Calu3 (cell line): Measurements from ENCODE around the gene TRRAP. TPM values are rescaled to one million over a fixed set of nuclear protein-coding genes. Genes with fewer than 3 reads are reported as not detected.
A peak's percentile ranks its signal among the peaks of the same experiment; 100 is the strongest.
"Not testable (repeated sequence)": the region's sequence is repeated elsewhere in the genome, so short reads cannot be mapped to it uniquely, and the experiment has no call there.

Experiments used
- BruUV-seq: library from RNA; stranded (reverse); fragments of 400-500 nt; replicated peaks from 2 replicates; lab custom pipeline; 2021; lab: Mats Ljungman, UMichigan
- CTCF ChIA-PET: fragments of 300-600 bp; sonication (Branson Sonifier 250); formaldehyde crosslinking; loops from one replicate; lab custom pipeline; 2022; ENCODE audit warnings: antibody characterized with exemption; lab: Charles Lee
- DNase-seq: peaks from one replicate; pipeline ENCODE4 v3.0.0; 2022
- H3K27ac Mint-ChIP-seq: one replicate; pipeline ENCODE4 v1.8.0; 2022; ENCODE audit warnings: mixed read lengths; ENCODE audit not compliant: unreplicated experiment
- H3K27me3 Mint-ChIP-seq: one replicate; pipeline ENCODE4 v1.8.0; 2022; ENCODE audit warnings: mixed read lengths; ENCODE audit not compliant: unreplicated experiment
- H3K36me3 Mint-ChIP-seq: one replicate; pipeline ENCODE4 v1.8.0; 2022; ENCODE audit warnings: mild to moderate bottlenecking, moderate library complexity, mixed read lengths; ENCODE audit not compliant: insufficient read depth, unreplicated experiment
- H3K4me1 Mint-ChIP-seq: one replicate; pipeline ENCODE4 v1.8.0; 2022; ENCODE audit warnings: mild to moderate bottlenecking, low read depth, mixed read lengths; ENCODE audit not compliant: unreplicated experiment
- H3K4me3 Mint-ChIP-seq: one replicate; pipeline ENCODE4 v1.8.0; 2022; ENCODE audit warnings: mild to moderate bottlenecking, low read depth, moderate library complexity, mixed read lengths; ENCODE audit not compliant: unreplicated experiment
- H3K9me3 Mint-ChIP-seq: one replicate; pipeline ENCODE4 v1.8.0; 2022; ENCODE audit warnings: low read depth, mixed read lengths; ENCODE audit not compliant: unreplicated experiment
- intact Hi-C: fragments of 100-400 bp; cut with micrococcal nuclease; formaldehyde crosslinking; loops from one replicate; pipeline ENCODE4 v1.10.0; 2022; ENCODE audit not compliant: unreplicated experiment
- total RNA-seq: library from RNA; stranded (reverse); gene quantifications from 2 replicates; pipeline ENCODE4 v1.2.3, GENCODE V29; 2022
- TF ChIP-seq, protein P1 (sequence below): fragments of 200-600 bp; IDR thresholded peaks from one replicate; pipeline ENCODE4 v1.8.0; 2022; ENCODE audit warnings: antibody characterized with exemption; ENCODE audit not compliant: unreplicated experiment

TRRAP gene
- total RNA-seq, 1 experiment from 2014 or later = 30.9 TPM

DNA sequence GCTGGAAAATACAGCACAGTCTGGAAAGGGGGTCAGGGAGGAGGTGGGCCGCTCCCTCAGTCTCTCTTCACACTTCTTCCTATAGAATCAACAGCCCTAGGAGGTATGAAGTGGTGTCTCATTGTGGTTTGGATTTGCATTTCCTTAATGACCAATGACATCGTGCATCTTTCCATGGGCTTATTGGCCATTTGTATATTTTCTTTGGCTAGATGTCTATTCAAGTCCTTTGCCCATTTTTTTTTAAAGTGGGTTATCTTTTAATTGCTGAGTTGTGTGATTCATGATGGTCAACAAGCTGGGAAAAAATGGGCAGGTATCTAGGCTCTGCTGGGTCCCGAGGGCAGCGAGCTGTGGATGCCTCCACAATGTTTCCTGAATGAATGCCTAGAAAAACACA, 37.6 kb upstream of the TRRAP start:
- TF ChIP-seq, protein P1, sequence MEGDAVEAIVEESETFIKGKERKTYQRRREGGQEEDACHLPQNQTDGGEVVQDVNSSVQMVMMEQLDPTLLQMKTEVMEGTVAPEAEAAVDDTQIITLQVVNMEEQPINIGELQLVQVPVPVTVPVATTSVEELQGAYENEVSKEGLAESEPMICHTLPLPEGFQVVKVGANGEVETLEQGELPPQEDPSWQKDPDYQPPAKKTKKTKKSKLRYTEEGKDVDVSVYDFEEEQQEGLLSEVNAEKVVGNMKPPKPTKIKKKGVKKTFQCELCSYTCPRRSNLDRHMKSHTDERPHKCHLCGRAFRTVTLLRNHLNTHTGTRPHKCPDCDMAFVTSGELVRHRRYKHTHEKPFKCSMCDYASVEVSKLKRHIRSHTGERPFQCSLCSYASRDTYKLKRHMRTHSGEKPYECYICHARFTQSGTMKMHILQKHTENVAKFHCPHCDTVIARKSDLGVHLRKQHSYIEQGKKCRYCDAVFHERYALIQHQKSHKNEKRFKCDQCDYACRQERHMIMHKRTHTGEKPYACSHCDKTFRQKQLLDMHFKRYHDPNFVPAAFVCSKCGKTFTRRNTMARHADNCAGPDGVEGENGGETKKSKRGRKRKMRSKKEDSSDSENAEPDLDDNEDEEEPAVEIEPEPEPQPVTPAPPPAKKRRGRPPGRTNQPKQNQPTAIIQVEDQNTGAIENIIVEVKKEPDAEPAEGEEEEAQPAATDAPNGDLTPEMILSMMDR = no peak
- H3K36me3 Mint-ChIP-seq = no peaks in the 10 kb centered on the region
- peaks cover 13% of the 10 kb centered on the region for H3K27me3 Mint-ChIP-seq
- no peak for DNase-seq
- BruUV-seq = no TSS peak
- intact Hi-C loops = loop anchor here (1.0 to 5.0 kb wide), 3 partner anchors 83 to 543 kb away; no protein-coding TSS in a partner anchor
- CTCF ChIA-PET = interaction anchor here (0.7 to 1.9 kb wide), 8 partner anchors 9 to 421 kb away, joined by 3 to 7 read pairs (median 3); no protein-coding TSS in a partner anchor
- H3K27ac Mint-ChIP-seq = no peak overlapping the region
- H3K4me3 Mint-ChIP-seq = no peak overlapping the region
- no peaks in the 10 kb centered on the region for H3K4me1 Mint-ChIP-seq
- H3K9me3 Mint-ChIP-seq = no peaks in the 10 kb centered on the region

DNA sequence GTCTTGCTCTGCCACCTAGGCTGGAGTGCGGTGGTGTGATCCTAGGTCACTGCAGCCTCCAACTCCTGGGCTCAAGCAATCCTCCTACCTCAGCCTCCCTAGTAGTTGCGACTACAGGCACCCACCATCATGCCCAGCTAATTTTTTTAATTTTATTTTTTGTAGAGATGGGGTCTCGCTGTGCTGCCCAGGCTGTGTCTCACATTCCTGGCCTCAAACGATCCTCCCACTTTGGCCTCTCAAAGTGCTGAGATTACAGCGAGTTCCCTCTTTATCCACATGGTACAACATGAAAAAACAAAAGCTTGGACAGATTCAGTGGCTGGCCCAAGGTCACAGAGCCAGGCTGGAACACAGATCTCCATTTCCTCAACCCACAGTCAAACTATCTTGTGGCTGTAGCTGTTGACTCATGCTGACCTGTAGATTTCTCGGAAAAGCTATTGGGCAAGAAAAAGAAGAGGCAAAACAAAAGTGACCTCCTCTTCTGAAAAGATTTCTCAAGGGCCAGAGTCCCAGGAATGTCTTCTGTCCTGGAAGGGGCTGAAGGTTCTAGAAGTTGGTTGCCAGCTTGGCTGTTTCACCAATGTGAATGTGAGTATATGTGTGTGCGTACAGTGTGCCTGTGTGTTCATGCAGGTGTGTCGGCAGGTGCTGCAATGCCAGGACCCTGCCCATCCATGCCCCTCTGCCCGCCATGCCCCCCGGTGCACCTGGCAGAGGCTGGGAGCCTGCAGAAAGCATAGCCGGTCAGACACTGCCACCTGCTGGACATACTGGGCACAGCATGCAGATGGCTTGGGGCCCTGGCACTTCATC, 36.9 kb upstream of the TRRAP start:
- no peaks in the 10 kb centered on the region for H3K9me3 Mint-ChIP-seq
- no TSS peak for BruUV-seq
- H3K27me3 Mint-ChIP-seq = peaks cover 13% of the 10 kb centered on the region
- intact Hi-C loops = loop anchor here (1.0 to 5.0 kb wide), 3 partner anchors 84 to 544 kb away; no protein-coding TSS in a partner anchor
- DNase-seq = peak; percentile 72
- CTCF ChIA-PET = interaction anchor here (0.7 to 1.9 kb wide), 9 partner anchors 10 to 576 kb away, joined by 3 to 7 read pairs (median 3); no protein-coding TSS in a partner anchor
- no peak overlapping the region for H3K27ac Mint-ChIP-seq
- no peak overlapping the region for H3K4me3 Mint-ChIP-seq
- H3K4me1 Mint-ChIP-seq = no peaks in the 10 kb centered on the region
- TF ChIP-seq, protein P1 = peak; percentile 85
- H3K36me3 Mint-ChIP-seq = no peaks in the 10 kb centered on the region

DNA sequence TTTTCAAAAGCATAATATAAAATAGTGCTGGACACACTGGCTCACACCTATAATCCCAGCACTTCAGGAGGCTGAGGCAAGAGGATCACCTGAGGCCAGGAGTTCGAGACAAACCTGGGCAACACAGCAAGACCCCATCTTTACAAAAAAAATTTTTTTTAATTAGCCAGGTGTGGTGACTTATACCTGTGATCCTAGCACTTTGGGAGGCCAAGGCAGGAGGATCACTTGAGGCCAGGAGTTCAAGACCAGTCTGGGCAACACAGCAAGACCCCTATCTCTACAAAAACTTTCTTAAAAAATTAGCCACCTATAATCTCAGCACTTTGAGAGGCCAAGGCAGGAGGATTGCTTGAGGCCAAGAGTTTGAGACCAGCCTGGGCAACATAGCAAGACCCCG, 35.8 kb upstream of the TRRAP start:
- H3K9me3 Mint-ChIP-seq, H3K4me3 Mint-ChIP-seq, CTCF ChIA-PET, H3K36me3 Mint-ChIP-seq, DNase-seq, BruUV-seq, H3K27ac Mint-ChIP-seq, H3K4me1 Mint-ChIP-seq: not testable (repeated sequence)
- intact Hi-C loops = loop anchor here (5.0 kb wide), 2 partner anchors 85 to 545 kb away; no protein-coding TSS in a partner anchor
- H3K27me3 Mint-ChIP-seq = peaks cover 13% of the 10 kb centered on the region

DNA sequence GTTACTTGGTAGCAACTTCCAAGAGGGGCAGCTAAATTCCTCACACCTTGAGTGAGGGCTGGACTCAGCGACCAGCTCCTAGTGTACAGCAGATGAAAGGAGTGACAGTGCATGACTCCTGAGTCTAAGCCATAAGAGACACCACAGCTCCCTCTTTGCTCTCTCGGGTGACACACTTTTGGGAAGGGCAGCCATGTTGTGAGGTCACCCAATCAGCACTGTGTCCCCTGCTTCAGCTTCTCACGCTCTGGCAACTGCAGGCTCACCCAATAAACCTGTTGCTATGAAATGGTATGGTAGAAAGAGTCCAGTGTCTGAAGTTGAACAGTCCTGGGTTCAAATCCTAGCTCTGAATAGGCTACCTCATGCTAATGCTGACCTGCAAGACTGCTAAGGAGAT, 29.4 kb upstream of the TRRAP start:
- no peak for DNase-seq
- Mint-ChIP-seq H3K27me3 (peaks cover 27% of the 10 kb centered on the region), H3K36me3 (no peaks in the 10 kb centered on the region), H3K4me3 (no peak overlapping the region), H3K27ac (no peak overlapping the region), H3K4me1 (no peaks in the 10 kb centered on the region), H3K9me3 (peaks cover 2% of the 10 kb centered on the region)
- CTCF ChIA-PET = no interaction called here
- intact Hi-C loops = no loop called here
- TF ChIP-seq, protein P1 = no peak
- no TSS peak for BruUV-seq
